ENCODE results near the gene CACNA1C.

- TF ChIP-seq CTCF (conservative IDR thresholded peaks at IDR 0.05 in 1 of 2, IDR thresholded peaks at IDR 0.05 in 1 of 2; ENCODE audit: low read depth in 1 of 2, low read length in 2 of 2) (no peak), EZH2 (IDR thresholded peaks at IDR 0.05; ENCODE audit: low read length, missing control alignments) (no peak)
These were observed 575.6 kb downstream of the CACNA1C start for GRCh38 chr12:2628401-2628800.
